Measurements from ENCODE around the gene NPC1. TPM values are rescaled to one million over a fixed set of nuclear protein-coding genes. Genes with fewer than 3 reads are reported as not detected.

Gene NPC1
- total and polyA plus RNA-seq, 8 donors, result 6.2 to 25.6 (median 11.0) TPM

DNA sequence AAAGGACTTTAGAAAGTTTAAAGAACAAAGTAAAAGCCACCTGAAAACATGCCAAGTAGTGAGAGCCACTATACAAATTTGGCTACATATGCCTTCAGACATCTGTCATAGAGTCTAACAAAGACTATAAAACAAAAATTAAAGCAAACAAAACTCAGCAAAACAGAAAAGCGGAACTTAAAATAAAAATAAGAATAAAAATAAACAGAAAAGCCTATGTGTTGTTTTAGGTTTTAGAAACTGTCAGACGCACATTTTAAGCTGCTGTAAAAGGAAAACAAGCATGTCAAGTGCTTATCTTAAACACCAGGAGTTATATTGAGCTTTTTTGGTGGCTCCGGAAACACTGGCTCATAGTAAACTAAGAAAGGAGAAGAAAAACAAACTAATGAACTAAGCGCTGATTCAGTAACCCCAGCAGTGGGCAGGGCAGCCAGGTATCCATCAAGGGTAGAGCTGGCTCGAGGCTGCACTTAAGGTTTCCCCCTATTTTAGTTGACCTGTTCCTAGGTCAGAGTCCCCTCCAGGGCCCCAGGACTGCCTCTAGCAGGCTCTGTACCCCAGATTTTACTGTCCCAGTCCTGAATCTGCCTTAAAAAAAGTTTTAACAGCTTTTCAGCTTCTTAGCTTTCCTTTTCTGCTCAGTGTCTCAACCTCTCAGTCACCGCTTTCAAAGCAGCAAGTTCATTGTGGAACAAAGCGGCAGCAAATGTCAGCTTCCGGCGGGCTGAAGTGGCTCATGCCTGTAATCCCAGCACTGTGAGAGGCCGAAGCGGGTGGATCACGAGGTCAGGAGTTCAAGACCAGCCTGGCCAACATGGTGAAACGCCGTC is 98.4 kb downstream of the NPC1 start:
- DNase-seq, result no peak
- peak overlapping the region in 2 of 4 donors; percentile 44 to 64 for H3K27ac ChIP-seq
- TF ChIP-seq, protein P1, sequence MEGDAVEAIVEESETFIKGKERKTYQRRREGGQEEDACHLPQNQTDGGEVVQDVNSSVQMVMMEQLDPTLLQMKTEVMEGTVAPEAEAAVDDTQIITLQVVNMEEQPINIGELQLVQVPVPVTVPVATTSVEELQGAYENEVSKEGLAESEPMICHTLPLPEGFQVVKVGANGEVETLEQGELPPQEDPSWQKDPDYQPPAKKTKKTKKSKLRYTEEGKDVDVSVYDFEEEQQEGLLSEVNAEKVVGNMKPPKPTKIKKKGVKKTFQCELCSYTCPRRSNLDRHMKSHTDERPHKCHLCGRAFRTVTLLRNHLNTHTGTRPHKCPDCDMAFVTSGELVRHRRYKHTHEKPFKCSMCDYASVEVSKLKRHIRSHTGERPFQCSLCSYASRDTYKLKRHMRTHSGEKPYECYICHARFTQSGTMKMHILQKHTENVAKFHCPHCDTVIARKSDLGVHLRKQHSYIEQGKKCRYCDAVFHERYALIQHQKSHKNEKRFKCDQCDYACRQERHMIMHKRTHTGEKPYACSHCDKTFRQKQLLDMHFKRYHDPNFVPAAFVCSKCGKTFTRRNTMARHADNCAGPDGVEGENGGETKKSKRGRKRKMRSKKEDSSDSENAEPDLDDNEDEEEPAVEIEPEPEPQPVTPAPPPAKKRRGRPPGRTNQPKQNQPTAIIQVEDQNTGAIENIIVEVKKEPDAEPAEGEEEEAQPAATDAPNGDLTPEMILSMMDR (IDR thresholded peaks at IDR 0.05), result no peak
- FAIRE-seq, result peak; percentile 43
- WGBS, 2 donors, result 49 to 58% methylated on average over 14 of the region's 14 CpGs
- intact Hi-C loops (cut with DNase I), result no loop called here
- no peaks in the 10 kb centered on the region for H3K9me3 ChIP-seq
- H3K4me3 ChIP-seq, result peak overlapping the region in 1 of 4 donors; percentile 21
- peak; percentile 56 to 88 (median 76) for ATAC-seq
- peaks cover 0 to 6% (median 5%) of the 10 kb centered on the region in 3 donors for H3K4me1 ChIP-seq
- no peaks in the 10 kb centered on the region for H3K36me3 ChIP-seq
- H3K27me3 ChIP-seq, result no peaks in the 10 kb centered on the region

DNA sequence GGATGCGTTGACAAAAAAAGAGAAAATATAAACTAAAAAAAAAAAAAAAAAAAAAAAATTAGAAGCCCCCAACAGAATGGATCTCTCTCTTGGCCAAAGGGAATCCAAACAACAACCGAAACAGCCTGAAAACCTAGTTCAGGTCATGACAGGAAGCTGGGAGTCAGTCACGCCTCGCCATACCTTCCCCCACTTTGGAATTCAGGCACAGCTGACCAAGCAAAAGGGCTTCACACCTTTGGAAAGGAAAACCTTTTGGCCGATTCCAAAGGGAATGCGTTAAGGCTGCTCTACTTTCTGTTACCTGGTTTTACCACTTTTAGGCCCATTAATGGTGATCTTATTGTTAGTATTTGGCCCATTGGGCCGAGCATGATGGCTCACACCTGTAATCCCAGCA is 100.9 kb downstream of the NPC1 start:
- DNase-seq, result no peak
- ATAC-seq, result peak in 2 of 4 donors; percentile 32 to 35

DNA sequence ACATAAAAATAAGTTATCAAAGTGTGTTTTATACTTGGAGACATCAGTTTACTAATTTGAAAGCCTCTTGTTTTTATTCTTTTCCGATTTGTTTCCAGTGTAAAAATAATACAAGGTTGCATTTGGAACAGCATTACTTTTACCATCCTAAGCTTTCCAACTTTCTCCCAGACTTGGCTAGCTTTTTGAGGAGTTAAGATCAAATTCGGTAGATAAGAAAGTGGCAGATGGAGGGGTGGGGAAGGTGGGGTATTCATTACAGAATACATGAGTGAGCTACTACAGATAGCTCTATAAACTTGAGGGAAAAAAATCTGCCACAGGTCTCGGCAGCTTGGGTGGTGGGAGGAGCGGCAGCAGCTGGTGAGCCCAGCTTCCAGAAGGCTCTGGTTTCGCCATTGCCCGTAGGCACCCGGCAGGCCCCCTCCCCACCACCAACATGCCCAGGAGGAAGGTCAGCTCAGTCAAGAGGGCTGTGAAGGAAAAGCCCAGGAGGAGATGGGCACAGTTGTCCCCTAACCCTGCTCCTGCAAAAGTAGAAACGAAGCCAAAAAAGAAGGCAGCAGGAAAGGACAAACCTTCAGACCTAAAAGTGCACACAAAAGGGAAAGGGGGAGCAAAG is 101.6 kb downstream of the NPC1 start:
- H3K4me3 ChIP-seq, result no peak overlapping the region
- H3K36me3 ChIP-seq, result peaks cover under 1 to 21% (median 8%) of the 10 kb centered on the region in 3 donors
- ATAC-seq (peak in 1 of 4 donors; percentile 23), DNase-seq (no peak), FAIRE-seq (no peak)
- peaks cover 0 to 6% (median 5%) of the 10 kb centered on the region in 3 donors for H3K4me1 ChIP-seq
- TF ChIP-seq, protein P1 (IDR thresholded peaks at IDR 0.05), result no peak
- H3K9me3 ChIP-seq, result no peaks in the 10 kb centered on the region
- 67 to 76% methylated on average over 8 of the region's 8 CpGs for WGBS, 2 donors
- intact Hi-C loops (cut with DNase I), result no loop called here
- no peak overlapping the region for H3K27ac ChIP-seq
- no peaks in the 10 kb centered on the region for H3K27me3 ChIP-seq

More for the DNA sequence above, 100.9 kb downstream of the NPC1 start:
- H3K27me3 ChIP-seq, result no peaks in the 10 kb centered on the region
- H3K4me3 ChIP-seq, result no peak overlapping the region
- TF ChIP-seq, protein P1 (IDR thresholded peaks at IDR 0.05), result no peak
- peaks cover 0 to 6% (median 5%) of the 10 kb centered on the region in 3 donors for H3K4me1 ChIP-seq
- H3K27ac ChIP-seq, result no peak overlapping the region
- peaks cover 0 to 15% (median 7%) of the 10 kb centered on the region in 3 donors for H3K36me3 ChIP-seq
- intact Hi-C loops (cut with DNase I), result no loop called here
- no peaks in the 10 kb centered on the region for H3K9me3 ChIP-seq
- FAIRE-seq, result no peak
- 61 to 62% methylated on average over 7 of the region's 7 CpGs for WGBS, 2 donors

Other genes starting within 250 kb of the NPC1 start
- gene RIOK3, start 133.2 kb downstream of the NPC1 start, total RNA-seq, result 10 to 100 TPM; 21.9 to 39.7 (median 36.5) TPM
- gene RIOK3, start 133.2 kb downstream of the NPC1 start, polyA plus RNA-seq, result 10 to 100 TPM; 30.4 to 37.4 TPM
- 10 to 100 TPM in 4 of 6 donors, 1 to 10 TPM in 2; 7.7 to 15.6 (median 10.3) TPM for gene RMC1, start 83.0 kb downstream of the NPC1 start, total RNA-seq
- gene RMC1, start 83.0 kb downstream of the NPC1 start, polyA plus RNA-seq, result 10 to 100 TPM; 29.6 to 31.9 TPM
- 1 to 10 TPM in 1 of 6 donors, under 1 TPM in 5; 0.24 to 2.0 (median 0.49) TPM for gene ANKRD29, start 76.4 kb upstream of the NPC1 start, total RNA-seq
- 1 to 10 TPM; 1.7 to 2.0 TPM for gene ANKRD29, start 76.4 kb upstream of the NPC1 start, polyA plus RNA-seq
- 10 to 100 TPM in 2 of 6 donors, 1 to 10 TPM in 4; 2.5 to 13.9 (median 6.1) TPM for gene LAMA3, start 102.9 kb upstream of the NPC1 start, total RNA-seq
- 1 to 10 TPM; 2.1 to 2.2 TPM for gene LAMA3, start 102.9 kb upstream of the NPC1 start, polyA plus RNA-seq

All from pancreas (tissue), 10 donors.